GM12878 (cell line): Measurements from ENCODE around the gene CAMK2D. TPM values are rescaled to one million over a fixed set of nuclear protein-coding genes. Genes with fewer than 3 reads are reported as not detected.

Source experiments
- ATAC-seq: fragments of 200-7000 bp; cut with Tn5 transposase; 3 replicates; pipeline ENCODE4 v1.9.1; 2020; ENCODE audit warnings: mild to moderate bottlenecking, moderate library complexity
- BruUV-seq: library from RNA; stranded (reverse); fragments of 400-500 nt; replicated peaks from 2 replicates; lab custom pipeline; 2021; lab: Mats Ljungman, UMichigan
- CTCF ChIA-PET: fragments of 300-600 bp; sonication (Branson Sonifier 250); formaldehyde crosslinking; extraction: SDS; loops from one replicate; lab custom pipeline; 2021; ENCODE audit warnings: inconsistent platforms; lab: Yijun Ruan, JAX
- POLR2A ChIA-PET: fragments of 350-600 bp; formaldehyde crosslinking; extraction: SDS; loops from one replicate; lab custom pipeline; 2021; ENCODE audit warnings: inconsistent platforms; lab: Charles Lee
- RAD21 ChIA-PET: fragments of 300-600 bp; sonication (Branson Sonifier 250); formaldehyde crosslinking; loops from one replicate; lab custom pipeline; 2023; ENCODE audit warnings: antibody characterized with exemption; ENCODE audit not compliant: unreplicated experiment; lab: Charles Lee
- SMC1A ChIA-PET: fragments of 300-600 bp; sonication (Branson Sonifier 250); formaldehyde crosslinking; loops from one replicate; lab custom pipeline; 2023; ENCODE audit not compliant: unreplicated experiment, uncharacterized antibody; lab: Charles Lee
- DNase-seq: peaks from one replicate; pipeline ENCODE4 v3.0.0-alpha.2; 2011; ENCODE audit warnings: low read depth, low spot score
- FAIRE-seq: peaks from 3 replicates; lab custom pipeline; 2011; peaks lifted over from hg19 to GRCh38; lab: Jason Lieb, UNC
- H2AFZ ChIP-seq: 2 replicates; pipeline ENCODE4 v1.6.0; 2011; ENCODE audit warnings: low read depth, low read length, control low read depth; ENCODE audit not compliant: control insufficient read depth
- H3K27ac ChIP-seq: 2 replicates; pipeline ENCODE4 v1.5.1; 2011; ENCODE audit warnings: control low read depth; ENCODE audit not compliant: control insufficient read depth, insufficient read depth
- H3K27me3 ChIP-seq, 2 experiments: replicated peaks in 1 of 2; 2 replicates each; pipeline versions ENCODE4 v1.6.0 to v1.6.1; 2011; ENCODE audit warnings: low read length in 1 of 2; ENCODE audit not compliant: control insufficient read depth in 2 of 2, insufficient read depth in 2 of 2
- H3K36me3 ChIP-seq, 2 experiments: 2 replicates each; pipeline ENCODE4 v1.5.1; 2011; ENCODE audit warnings: low read length in 1 of 2; ENCODE audit not compliant: control insufficient read depth in 2 of 2, insufficient read depth in 2 of 2
- H3K4me1 ChIP-seq: 2 replicates; pipeline ENCODE4 v1.6.1; 2011; ENCODE audit warnings: mild to moderate bottlenecking, low read length, moderate library complexity, mixed read lengths; ENCODE audit not compliant: control insufficient read depth, insufficient read depth
- H3K4me2 ChIP-seq: 2 replicates; pipeline ENCODE4 v1.6.0; 2011; ENCODE audit warnings: control low read depth; ENCODE audit not compliant: control insufficient read depth, insufficient read depth
- H3K4me3 ChIP-seq: fragments of 200-600 bp; sonication (generic); 2 replicates; pipeline ENCODE4 v1.5.1; 2016
- H3K79me2 ChIP-seq: 2 replicates; pipeline ENCODE4 v1.6.0; 2011; ENCODE audit warnings: low read length; ENCODE audit not compliant: control insufficient read depth, insufficient read depth
- H3K9ac ChIP-seq: 2 replicates; pipeline ENCODE4 v1.8.0; 2011; ENCODE audit warnings: low read length, control low read depth, mixed read lengths; ENCODE audit not compliant: control insufficient read depth, insufficient read depth
- H3K9me3 ChIP-seq: replicated peaks from 3 replicates; pipeline ENCODE4 v1.5.1; 2011; ENCODE audit warnings: mild to moderate bottlenecking, low read length; ENCODE audit not compliant: control insufficient read depth, insufficient read depth
- H4K20me1 ChIP-seq: 2 replicates; pipeline ENCODE4 v1.6.0; 2011; ENCODE audit not compliant: control insufficient read depth, insufficient read depth
- BMI1 ChIP-seq: fragments of 450-650 bp; IDR thresholded peaks from 2 replicates; pipeline ENCODE4 v1.6.1; 2016; ENCODE audit warnings: mild to moderate bottlenecking, moderate library complexity, borderline replicate concordance
- EED ChIP-seq: sonication (generic); IDR thresholded peaks from 2 replicates; pipeline ENCODE4 v1.6.1; 2016; ENCODE audit warnings: antibody characterized with exemption, low read depth
- HDGF ChIP-seq: fragments of 450-650 bp; IDR thresholded peaks from 2 replicates; pipeline ENCODE4 v1.6.1; 2016; ENCODE audit warnings: antibody characterized with exemption
- KLF5 ChIP-seq: fragments of 450-650 bp; IDR thresholded peaks from 2 replicates; pipeline ENCODE4 v1.6.1; 2014; ENCODE audit warnings: mild to moderate bottlenecking; ENCODE audit not compliant: partially characterized antibody
- NBN ChIP-seq: fragments of 450-650 bp; IDR thresholded peaks from 2 replicates; pipeline ENCODE4 v1.6.1; 2016
- POLR2AphosphoS5 ChIP-seq: IDR thresholded peaks from 2 replicates; pipeline ENCODE4 v1.6.1; 2011; ENCODE audit warnings: mild to moderate bottlenecking, low read length, inconsistent platforms
- RELA ChIP-seq: fragments of 450-650 bp; IDR thresholded peaks from 2 replicates; pipeline ENCODE4 v1.8.0; 2014; ENCODE audit warnings: borderline replicate concordance; ENCODE audit not compliant: partially characterized antibody
- SMAD5 ChIP-seq: IDR thresholded peaks from 2 replicates; pipeline ENCODE4 v1.6.1; 2016; ENCODE audit warnings: antibody characterized with exemption, low read depth
- SREBF1 ChIP-seq: IDR thresholded peaks from 2 replicates; pipeline ENCODE4 v1.6.1; 2012; ENCODE audit warnings: mild to moderate bottlenecking, low read length
- SUPT20H ChIP-seq: IDR thresholded peaks from 2 replicates; pipeline ENCODE4 v1.6.1; 2011; ENCODE audit warnings: low read depth, mild to moderate bottlenecking, low read length, moderate library complexity, borderline replicate concordance; ENCODE audit not compliant: control insufficient read depth
- ZBTB4 ChIP-seq: fragments of 450-650 bp; formaldehyde crosslinking; IDR thresholded peaks from 2 replicates; pipeline ENCODE4 v1.4.0; 2022; ENCODE audit warnings: mild to moderate bottlenecking, moderate library complexity
- WGBS: methylation state at CpG from one replicate; pipeline ENCODE4 v1.1.6; 2016; ENCODE audit warnings: low lambda C conversion rate; ENCODE audit not compliant: insufficient replicate concordance, insufficient coverage; ENCODE audit errors: missing lambda C conversion rate; 5-methylcytosine and 5-hydroxymethylcytosine counted together
- in situ Hi-C: fragments of 300-500 bp; cut with MboI; formaldehyde crosslinking; loops from 9 replicates; pipeline ENCODE4 v1.14.3; 2018; ENCODE audit warnings: mixed read lengths
- intact Hi-C: fragments of 100-400 bp; cut with micrococcal nuclease; formaldehyde crosslinking; loops from one replicate; pipeline ENCODE4 v1.14.2; 2022; ENCODE audit not compliant: unreplicated experiment
- polyA plus RNA-seq, 11 experiments: library from polyadenylated mRNA; depleted of rRNA in 4 of 11; unstranded in 6 of 11; stranded (reverse) in 5 of 11; fragments of >200 nt; fragmentation: Nextera tagmentation in 4 of 11; fragmentation: Illumina TruSeq in 1 of 11; extraction: Ambion mirVana in 4 of 11; extraction: Trizol in 1 of 11; gene quantifications; 1 replicate in 1 of 11; 2 replicates in 10 of 11; pipeline versions ENCODE4 v1.2.1 to v1.2.3, GENCODE V29; 2011 to 2016; ENCODE audit warnings: inconsistent platforms in 2 of 11, missing spikeins in 2 of 11, low read depth in 1 of 11
- total RNA-seq, 4 experiments: library from RNA; depleted of rRNA in 3 of 4; stranded (reverse); fragments of >200 nt in 3 of 4; fragmentation: Illumina TruSeq in 1 of 4; extraction: Trizol in 1 of 4; gene quantifications; 2 replicates each; pipeline versions ENCODE4 v1.2.1 to v1.2.3, GENCODE V29; 2013 to 2021
- TF ChIP-seq, protein P1 (sequence below): IDR thresholded peaks from 2 replicates; pipeline ENCODE4 v1.6.1; 2012; ENCODE audit warnings: low read depth, low read length, improper control_type of control experiment

CAMK2D gene
- total and polyA plus RNA-seq, 10 of the 15 experiments (the other 5 are each of a cell fraction or from before 2014, with no cell fraction given) = 6.9 to 88.5 (median 12.9) TPM

DNA sequence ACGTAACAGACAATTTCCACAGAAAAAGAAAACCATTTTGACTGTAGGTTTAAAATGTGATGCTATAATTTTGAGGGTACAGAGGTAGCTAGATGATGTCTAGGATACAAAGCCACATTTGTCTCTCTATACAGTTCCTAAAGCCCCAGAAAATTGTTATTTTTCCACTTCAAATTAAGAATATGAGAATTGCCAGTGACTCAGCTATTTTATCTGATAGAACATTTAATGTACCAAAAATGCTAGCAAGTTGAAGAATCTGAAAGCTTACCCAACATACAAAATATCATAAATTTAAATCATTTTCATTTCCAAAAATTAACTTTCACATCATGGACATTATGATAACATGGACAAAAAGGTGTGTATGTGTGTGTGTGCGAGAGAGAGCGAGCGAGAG is 148.0 kb downstream of the CAMK2D start:
- Histone ChIP-seq H3K36me3 (no peaks in the 10 kb centered on the region; a peak in 2 of 4 replicates), H3K4me3 (no peak overlapping the region), H2AFZ (no peak overlapping the region), H4K20me1 (no peaks in the 10 kb centered on the region), H3K27me3 (no peaks in the 10 kb centered on the region), H3K9me3 (no peaks in the 10 kb centered on the region; the same call in 1 of the 3 replicates), H3K79me2 (no peaks in the 10 kb centered on the region; the same call in none of the 2 replicates), H3K4me2 (no peak overlapping the region), H3K9ac (no peak overlapping the region), H3K4me1 (peaks cover 4% of the 10 kb centered on the region; the same call in 1 of the 2 replicates), H3K27ac (no peak overlapping the region)
- ChIA-PET RAD21 (interaction anchor here (0.9 to 6.8 kb wide), 3 partner anchors 25 to 48 kb away, joined by 3 to 74 read pairs (median 3); no protein-coding TSS in a partner anchor), POLR2A (interaction anchor here (1.1 to 1.9 kb wide), 3 partner anchors 11 to 23 kb away, joined by 3 to 6 read pairs (median 3); no protein-coding TSS in a partner anchor), CTCF (interaction anchor here (0.7 to 1.3 kb wide), 3 partner anchors 28 to 66 kb away, joined by 3 to 4 read pairs (median 3); no protein-coding TSS in a partner anchor), SMC1A (interaction anchor here (0.7 to 7.1 kb wide), 10 partner anchors 12 to 147 kb away, joined by 3 to 96 read pairs (median 4); no protein-coding TSS in a partner anchor)
- TF ChIP-seq RELA (no peak), EED (no peak), SUPT20H (no peak), HDGF (no peak), NBN (no peak), SMAD5 (no peak), BMI1 (no peak), POLR2AphosphoS5 (no peak), KLF5 (no peak), ZBTB4 (CRISPR knock-in tag) (no peak), SREBF1 (no peak)
- TF ChIP-seq, protein P1, sequence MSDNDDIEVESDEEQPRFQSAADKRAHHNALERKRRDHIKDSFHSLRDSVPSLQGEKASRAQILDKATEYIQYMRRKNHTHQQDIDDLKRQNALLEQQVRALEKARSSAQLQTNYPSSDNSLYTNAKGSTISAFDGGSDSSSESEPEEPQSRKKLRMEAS = no peak
- DNase-seq (no peak), ATAC-seq (no peak), FAIRE-seq (no peak)
- no TSS peak for BruUV-seq
- intact Hi-C loops = no loop called here
- in situ Hi-C loops = no loop called here
- 95% methylated on average over 4 of the region's 4 CpGs for WGBS
